GM23248 (cell line): ENCODE measurements around the gene RBM47.

Experiments used
- EZH2 ChIP-seq: fragments of 200-600 bp; sonication (generic); IDR thresholded peaks from 2 replicates; pipeline ENCODE4 v1.6.1; 2018; ENCODE audit warnings: antibody characterized with exemption, mild to moderate bottlenecking; ENCODE audit not compliant: insufficient read depth, poor library complexity, severe bottlenecking
- EZH2phosphoT487 ChIP-seq: fragments of 200-600 bp; sonication (generic); IDR thresholded peaks from 2 replicates; pipeline ENCODE4 v1.6.1; 2018; ENCODE audit warnings: antibody characterized with exemption, moderate library complexity, mild to moderate bottlenecking, low read depth; ENCODE audit not compliant: insufficient read depth

GRCh38 chr4:40579983-40580382, 49.7 kb downstream of the RBM47 start:
- TF ChIP-seq EZH2 (no peak), EZH2phosphoT487 (no peak)
